Measurements from ENCODE around the gene PSMB3.
A peak's percentile ranks its signal among the peaks of the same experiment; 100 is the strongest.

The PSMB3 gene

GRCh38 chr17:38733982-38734973 lies 18.3 kb upstream of the PSMB3 start:
- DNase-seq: no peak

GRCh38 chr17:38735161-38735997 lies 17.2 kb upstream of the PSMB3 start:
- DNase-seq: peak; percentile 74

- DNase-seq: no peak
Measured at GRCh38 chr17:38738007-38738662, 14.4 kb upstream of the PSMB3 start.

- no peak for DNase-seq
Measured at GRCh38 chr17:38738686-38739085, 13.9 kb upstream of the PSMB3 start.

GRCh38 chr17:38739305-38739704 lies 13.2 kb upstream of the PSMB3 start:
- DNase-seq: no peak

- DNase-seq: no peak
Measured at GRCh38 chr17:38740044-38740443, 12.5 kb upstream of the PSMB3 start.

- DNase-seq: no peak
Measured at GRCh38 chr17:38740806-38741205, 11.7 kb upstream of the PSMB3 start.

GRCh38 chr17:38741461-38741860 lies 11.1 kb upstream of the PSMB3 start:
- no peak for DNase-seq

GRCh38 chr17:38741921-38742410 lies 10.6 kb upstream of the PSMB3 start:
- no peak for DNase-seq

GRCh38 chr17:38742411-38743308 lies 9.9 kb upstream of the PSMB3 start:
- no peak for DNase-seq

GRCh38 chr17:38743556-38744171 lies 8.9 kb upstream of the PSMB3 start:
- no peak for DNase-seq

GRCh38 chr17:38745545-38745944 lies 7.0 kb upstream of the PSMB3 start:
- no peak for DNase-seq

GRCh38 chr17:38746004-38746848 lies 6.3 kb upstream of the PSMB3 start:
- no peak for DNase-seq

GRCh38 chr17:38746849-38747462 lies 5.6 kb upstream of the PSMB3 start:
- DNase-seq: no peak

GRCh38 chr17:38747463-38748148 lies 4.9 kb upstream of the PSMB3 start:
- DNase-seq: no peak

- no peak for DNase-seq
Measured at GRCh38 chr17:38748149-38748891, 4.2 kb upstream of the PSMB3 start, which contains the start of gene PCGF2. Gene PCGF2 (minus strand): TSS chr17:38748336. CDS start chr17:38740402, 7,934 bp downstream.

- DNase-seq: no peak
Measured at GRCh38 chr17:38748892-38749222, 3.7 kb upstream of the PSMB3 start.

- no peak for DNase-seq
Measured at GRCh38 chr17:38749223-38750043, 3.1 kb upstream of the PSMB3 start.

Measured in CD4-positive, alpha-beta T cell treated with Interleukin-12 subunit alpha and Interleukin-12 subunit beta, for 1 hour (primary cell).